ENCODE measurements around the gene TTL. TPM values are rescaled to one million over a fixed set of nuclear protein-coding genes. Genes with fewer than 3 reads are reported as not detected.

Gene TTL
- total and polyA plus RNA-seq, 2 of the 13 experiments (the other 11 are each of a cell fraction or from before 2014, with no cell fraction given): 19.0 to 59.8 TPM

DNA sequence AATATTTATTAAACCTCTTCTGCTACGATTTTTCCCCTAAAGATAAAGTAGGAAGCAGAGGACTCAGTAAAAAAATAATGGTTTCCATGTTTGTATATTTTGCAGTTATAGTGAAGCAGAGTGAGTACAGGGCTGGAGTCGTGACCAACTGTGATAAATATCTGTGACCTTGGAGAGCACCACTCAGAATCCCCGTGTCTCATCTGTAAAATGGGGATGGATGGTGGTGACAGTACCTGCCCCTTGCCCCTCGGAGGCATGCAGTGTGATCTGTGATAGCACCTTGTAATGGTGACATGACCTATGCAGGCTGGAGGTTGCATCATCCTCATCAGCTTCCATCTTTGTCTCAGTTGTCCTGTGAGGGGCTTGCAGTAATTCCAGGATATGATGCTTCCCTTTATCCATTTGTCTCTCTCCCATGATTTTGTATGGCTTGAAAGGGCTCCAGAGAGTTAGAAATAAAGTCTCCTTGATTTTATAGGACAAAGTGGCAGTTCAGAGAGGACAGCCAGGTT is 5.5 kb downstream of the TTL start (continued):
- TF ChIP-seq ZNF124 (CRISPR knock-in tag; IDR thresholded peaks at IDR 0.05) (no peak), BORCS8-MEF2B (CRISPR knock-in tag; IDR thresholded peaks at IDR 0.05) (no peak), ZNF329 (CRISPR knock-in tag; IDR thresholded peaks at IDR 0.05; ENCODE audit: low read depth) (no peak), ATF7 (IDR thresholded peaks at IDR 0.05) (peak; percentile 55), ATF7 (CRISPR knock-in tag; IDR thresholded peaks at IDR 0.05) (no peak), MED13 (CRISPR knock-in tag; IDR thresholded peaks at IDR 0.05) (no peak), TSC22D2 (CRISPR knock-in tag; IDR thresholded peaks at IDR 0.05; ENCODE audit: borderline replicate concordance) (no peak), TP53 (CRISPR knock-in tag; conservative IDR thresholded peaks at IDR 0.05) (no peak), MTF2 (CRISPR knock-in tag; IDR thresholded peaks at IDR 0.05; ENCODE audit: borderline replicate concordance) (no peak), ZNF629 (CRISPR knock-in tag; conservative IDR thresholded peaks at IDR 0.05) (peak; percentile 32; the same call in 1 of the 2 replicates), ZNF75D (CRISPR knock-in tag; IDR thresholded peaks at IDR 0.05; ENCODE audit: borderline replicate concordance) (no peak)
- TF ChIP-seq, protein P1, sequence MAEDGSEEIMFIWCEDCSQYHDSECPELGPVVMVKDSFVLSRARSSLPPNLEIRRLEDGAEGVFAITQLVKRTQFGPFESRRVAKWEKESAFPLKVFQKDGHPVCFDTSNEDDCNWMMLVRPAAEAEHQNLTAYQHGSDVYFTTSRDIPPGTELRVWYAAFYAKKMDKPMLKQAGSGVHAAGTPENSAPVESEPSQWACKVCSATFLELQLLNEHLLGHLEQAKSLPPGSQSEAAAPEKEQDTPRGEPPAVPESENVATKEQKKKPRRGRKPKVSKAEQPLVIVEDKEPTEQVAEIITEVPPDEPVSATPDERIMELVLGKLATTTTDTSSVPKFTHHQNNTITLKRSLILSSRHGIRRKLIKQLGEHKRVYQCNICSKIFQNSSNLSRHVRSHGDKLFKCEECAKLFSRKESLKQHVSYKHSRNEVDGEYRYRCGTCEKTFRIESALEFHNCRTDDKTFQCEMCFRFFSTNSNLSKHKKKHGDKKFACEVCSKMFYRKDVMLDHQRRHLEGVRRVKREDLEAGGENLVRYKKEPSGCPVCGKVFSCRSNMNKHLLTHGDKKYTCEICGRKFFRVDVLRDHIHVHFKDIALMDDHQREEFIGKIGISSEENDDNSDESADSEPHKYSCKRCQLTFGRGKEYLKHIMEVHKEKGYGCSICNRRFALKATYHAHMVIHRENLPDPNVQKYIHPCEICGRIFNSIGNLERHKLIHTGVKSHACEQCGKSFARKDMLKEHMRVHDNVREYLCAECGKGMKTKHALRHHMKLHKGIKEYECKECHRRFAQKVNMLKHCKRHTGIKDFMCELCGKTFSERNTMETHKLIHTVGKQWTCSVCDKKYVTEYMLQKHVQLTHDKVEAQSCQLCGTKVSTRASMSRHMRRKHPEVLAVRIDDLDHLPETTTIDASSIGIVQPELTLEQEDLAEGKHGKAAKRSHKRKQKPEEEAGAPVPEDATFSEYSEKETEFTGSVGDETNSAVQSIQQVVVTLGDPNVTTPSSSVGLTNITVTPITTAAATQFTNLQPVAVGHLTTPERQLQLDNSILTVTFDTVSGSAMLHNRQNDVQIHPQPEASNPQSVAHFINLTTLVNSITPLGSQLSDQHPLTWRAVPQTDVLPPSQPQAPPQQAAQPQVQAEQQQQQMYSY (CRISPR knock-in tag; IDR thresholded peaks at IDR 0.05): no peak
- TF ChIP-seq, protein P2, sequence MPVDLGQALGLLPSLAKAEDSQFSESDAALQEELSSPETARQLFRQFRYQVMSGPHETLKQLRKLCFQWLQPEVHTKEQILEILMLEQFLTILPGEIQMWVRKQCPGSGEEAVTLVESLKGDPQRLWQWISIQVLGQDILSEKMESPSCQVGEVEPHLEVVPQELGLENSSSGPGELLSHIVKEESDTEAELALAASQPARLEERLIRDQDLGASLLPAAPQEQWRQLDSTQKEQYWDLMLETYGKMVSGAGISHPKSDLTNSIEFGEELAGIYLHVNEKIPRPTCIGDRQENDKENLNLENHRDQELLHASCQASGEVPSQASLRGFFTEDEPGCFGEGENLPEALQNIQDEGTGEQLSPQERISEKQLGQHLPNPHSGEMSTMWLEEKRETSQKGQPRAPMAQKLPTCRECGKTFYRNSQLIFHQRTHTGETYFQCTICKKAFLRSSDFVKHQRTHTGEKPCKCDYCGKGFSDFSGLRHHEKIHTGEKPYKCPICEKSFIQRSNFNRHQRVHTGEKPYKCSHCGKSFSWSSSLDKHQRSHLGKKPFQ (CRISPR knock-in tag; IDR thresholded peaks at IDR 0.05; ENCODE audit: insufficient replicate concordance): no peak
- TF ChIP-seq, protein P3, sequence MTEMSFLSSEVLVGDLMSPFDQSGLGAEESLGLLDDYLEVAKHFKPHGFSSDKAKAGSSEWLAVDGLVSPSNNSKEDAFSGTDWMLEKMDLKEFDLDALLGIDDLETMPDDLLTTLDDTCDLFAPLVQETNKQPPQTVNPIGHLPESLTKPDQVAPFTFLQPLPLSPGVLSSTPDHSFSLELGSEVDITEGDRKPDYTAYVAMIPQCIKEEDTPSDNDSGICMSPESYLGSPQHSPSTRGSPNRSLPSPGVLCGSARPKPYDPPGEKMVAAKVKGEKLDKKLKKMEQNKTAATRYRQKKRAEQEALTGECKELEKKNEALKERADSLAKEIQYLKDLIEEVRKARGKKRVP (CRISPR knock-in tag; IDR thresholded peaks at IDR 0.05): peak in 1 of 2 experiments; percentile 43; a peak in 1 of 4 replicates
- TF ChIP-seq, protein P4, sequence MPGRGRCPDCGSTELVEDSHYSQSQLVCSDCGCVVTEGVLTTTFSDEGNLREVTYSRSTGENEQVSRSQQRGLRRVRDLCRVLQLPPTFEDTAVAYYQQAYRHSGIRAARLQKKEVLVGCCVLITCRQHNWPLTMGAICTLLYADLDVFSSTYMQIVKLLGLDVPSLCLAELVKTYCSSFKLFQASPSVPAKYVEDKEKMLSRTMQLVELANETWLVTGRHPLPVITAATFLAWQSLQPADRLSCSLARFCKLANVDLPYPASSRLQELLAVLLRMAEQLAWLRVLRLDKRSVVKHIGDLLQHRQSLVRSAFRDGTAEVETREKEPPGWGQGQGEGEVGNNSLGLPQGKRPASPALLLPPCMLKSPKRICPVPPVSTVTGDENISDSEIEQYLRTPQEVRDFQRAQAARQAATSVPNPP (CRISPR knock-in tag; IDR thresholded peaks at IDR 0.05): no peak
